HG03520 (cell line): ENCODE data around the gene NAALADL2.
"Not testable (repeated sequence)": the region's sequence is repeated elsewhere in the genome, so short reads cannot be mapped to it uniquely, and the experiment has no call there.

ENCODE experiments used
- ATAC-seq: cut with Tn5 transposase; IDR thresholded peaks from one replicate; pipeline ENCODE4 v1.9.1; 2021; ENCODE audit warnings: mild to moderate bottlenecking, moderate library complexity; ENCODE audit not compliant: unreplicated experiment

Gene NAALADL2

DNA sequence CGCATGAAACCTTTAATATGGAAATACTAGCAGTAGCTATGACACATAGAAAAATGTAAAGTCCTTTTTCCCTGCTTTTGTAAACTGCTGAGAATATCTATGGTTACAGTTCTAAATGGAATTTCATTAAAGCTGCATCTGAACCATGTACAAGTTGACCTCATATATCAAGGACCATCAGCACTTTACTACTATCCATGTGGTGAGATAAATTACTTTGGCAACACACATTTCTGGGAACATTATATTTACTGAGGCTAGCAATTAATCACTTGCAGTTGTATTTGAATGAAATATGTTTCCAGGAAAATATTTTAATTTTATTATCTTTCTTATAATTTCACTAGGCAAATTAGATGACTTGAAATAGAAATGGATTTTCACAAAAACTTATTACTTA is 545.5 kb downstream of the NAALADL2 start:
- no peak for ATAC-seq

DNA sequence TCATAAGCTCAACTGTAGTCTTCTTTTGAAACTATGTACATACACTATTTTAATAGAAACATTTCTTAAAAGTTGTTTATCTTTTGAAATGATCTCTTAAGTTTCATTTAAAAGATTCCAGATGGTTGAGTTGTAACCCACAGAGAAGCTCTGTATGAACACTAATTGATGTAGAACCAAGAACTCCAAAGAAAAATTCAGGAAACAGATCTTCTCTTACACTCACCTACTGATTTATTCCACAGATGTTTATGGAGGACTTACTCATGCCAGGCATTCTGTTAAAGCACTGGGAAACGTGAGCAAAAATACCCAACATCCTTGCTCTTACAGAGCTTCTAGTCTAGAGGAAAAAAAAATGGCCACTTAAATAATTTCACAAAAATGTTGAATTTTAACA is 551.1 kb downstream of the NAALADL2 start:
- ATAC-seq, result no peak

- no peak for ATAC-seq
Observed at GRCh38 chr3:175411405-175411804, 552.3 kb downstream of the NAALADL2 start.

DNA sequence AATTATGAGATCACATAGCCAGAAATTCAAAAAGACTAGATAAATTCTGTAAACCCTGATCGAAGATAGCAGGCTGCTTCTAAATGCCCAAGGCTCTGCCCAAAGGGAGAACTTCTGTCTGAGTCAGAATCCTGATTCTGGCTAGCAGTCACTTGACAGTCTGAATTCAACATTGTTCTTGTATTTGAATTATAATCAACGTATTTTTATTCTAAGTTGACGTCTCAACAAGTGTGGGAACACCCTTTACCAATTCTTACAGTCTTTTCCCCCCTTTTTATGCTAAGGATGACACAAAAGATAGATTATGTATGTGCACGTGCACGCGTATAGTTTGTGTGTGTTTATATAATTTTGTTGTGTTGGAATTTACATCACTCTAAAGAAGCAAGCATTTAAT is 552.8 kb downstream of the NAALADL2 start:
- ATAC-seq, result no peak

GRCh38 chr3:175413926-175414325 is 554.8 kb downstream of the NAALADL2 start:
- ATAC-seq, result no peak

- ATAC-seq, result no peak
Observed at GRCh38 chr3:175416600-175416999, 557.5 kb downstream of the NAALADL2 start.

GRCh38 chr3:175417426-175417825 is 558.3 kb downstream of the NAALADL2 start:
- no peak for ATAC-seq

DNA sequence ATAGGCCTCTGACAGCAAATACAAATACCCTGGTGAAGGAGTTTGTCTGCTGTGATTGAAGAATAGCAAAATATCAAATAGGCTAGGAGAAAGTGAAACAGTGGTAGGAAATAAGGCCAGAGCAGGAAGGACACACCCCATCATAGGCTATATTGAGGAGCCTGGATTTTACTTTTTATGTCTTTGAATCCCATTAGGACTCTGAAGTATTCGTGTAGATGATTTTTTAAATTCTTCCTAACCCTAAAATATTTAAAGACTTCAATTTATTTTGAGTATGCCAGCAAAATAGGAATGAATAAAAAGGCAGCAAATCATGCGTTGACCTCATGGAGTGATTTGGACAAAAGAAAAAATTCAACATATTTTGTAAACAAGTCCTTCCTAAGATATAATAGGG is 562.8 kb downstream of the NAALADL2 start:
- no peak for ATAC-seq

GRCh38 chr3:175422744-175423143 is 563.6 kb downstream of the NAALADL2 start:
- ATAC-seq, result no peak

GRCh38 chr3:175423848-175424247 is 564.7 kb downstream of the NAALADL2 start:
- not testable (repeated sequence) for ATAC-seq

GRCh38 chr3:175426805-175427204 is 567.7 kb downstream of the NAALADL2 start:
- ATAC-seq, result no peak

DNA sequence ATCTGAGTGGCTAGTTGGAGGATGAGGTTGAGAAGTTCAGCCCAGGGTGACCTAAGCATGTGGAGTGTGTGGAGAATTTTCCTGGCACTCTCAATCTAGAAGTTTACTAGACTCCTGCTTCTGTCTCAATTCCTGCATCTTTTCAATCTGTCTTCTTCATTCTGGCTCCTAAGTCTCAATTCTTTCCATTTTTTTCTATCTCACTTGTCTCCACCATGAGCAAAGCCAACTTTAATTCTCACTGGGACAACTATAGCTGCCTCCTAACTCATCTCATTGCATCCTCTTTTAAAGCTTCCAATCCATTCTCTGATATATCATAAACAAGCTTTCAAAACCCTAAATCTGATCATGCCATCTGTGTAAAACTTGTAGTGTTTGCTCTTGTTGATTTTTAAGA is 569.3 kb downstream of the NAALADL2 start:
- ATAC-seq, result no peak

- no peak for ATAC-seq
Observed at GRCh38 chr3:175430983-175431773, 572.0 kb downstream of the NAALADL2 start.

DNA sequence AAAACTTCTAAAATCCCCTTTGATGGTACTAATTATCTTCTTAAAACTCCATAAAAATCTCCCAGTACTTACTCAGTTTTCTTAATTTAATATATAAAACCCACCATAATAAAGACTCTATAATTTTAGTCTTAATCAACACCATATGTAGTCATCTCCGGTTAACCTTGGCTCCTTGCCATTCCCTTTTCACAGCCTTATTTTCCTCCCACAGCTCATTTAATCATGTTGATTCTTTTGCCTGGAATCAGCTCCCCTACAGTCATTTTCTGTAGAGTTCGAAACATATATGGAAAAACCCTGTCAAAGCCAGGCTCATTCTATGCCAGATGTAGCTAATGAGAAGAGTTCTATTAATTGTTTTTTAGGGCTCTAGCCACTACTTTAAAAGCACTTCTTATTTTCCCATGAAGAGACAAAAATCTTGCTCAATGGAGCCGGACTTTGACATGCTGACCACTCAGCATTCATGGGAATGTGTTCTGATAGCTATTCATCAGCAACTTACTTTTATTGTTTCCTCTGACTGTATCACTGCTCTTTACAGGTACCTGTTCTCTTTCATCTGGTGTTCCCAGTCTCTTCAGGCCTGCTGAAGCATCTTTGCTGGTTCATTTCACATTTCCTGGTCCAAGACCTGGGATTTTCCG is 573.4 kb downstream of the NAALADL2 start:
- ATAC-seq, result no peak

- ATAC-seq, result no peak
Observed at GRCh38 chr3:175433026-175433674, 574.0 kb downstream of the NAALADL2 start.

DNA sequence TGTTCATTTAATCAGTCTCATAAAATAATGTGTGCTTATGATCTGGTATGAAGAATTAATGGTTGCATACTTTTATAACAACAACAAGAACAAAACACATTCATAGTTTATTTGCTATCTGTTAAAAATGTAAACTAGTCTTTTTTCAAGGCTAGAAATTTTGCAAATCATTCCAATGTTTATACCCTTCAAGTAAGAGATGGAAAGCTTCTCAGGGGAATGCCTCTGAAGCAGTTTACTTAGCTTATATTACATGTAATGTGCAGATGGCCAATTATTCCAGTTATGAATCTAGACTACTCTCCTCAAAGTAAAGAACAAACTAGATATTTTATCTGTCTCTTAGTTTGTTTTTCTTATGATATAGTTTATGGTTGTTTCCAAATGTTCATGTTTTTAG is 575.4 kb downstream of the NAALADL2 start:
- ATAC-seq, result no peak

DNA sequence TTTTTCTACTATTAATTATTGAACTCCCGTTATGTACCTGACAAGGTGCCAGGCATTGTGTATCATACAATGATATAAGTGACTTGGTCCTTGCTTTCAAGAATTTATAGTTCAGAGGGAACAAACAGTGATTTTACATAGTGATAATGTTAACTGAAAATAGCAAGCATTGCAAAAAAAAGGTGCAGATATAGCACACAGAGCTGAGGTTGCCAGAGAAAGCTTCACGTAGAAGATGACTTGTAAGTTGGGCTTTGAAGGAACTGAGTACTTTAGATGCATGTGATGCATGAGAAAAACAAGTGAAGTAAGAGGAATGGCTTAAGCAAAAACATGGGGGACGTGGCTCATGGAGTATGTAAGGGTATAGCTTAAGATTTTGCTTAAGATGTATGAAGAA is 584.5 kb downstream of the NAALADL2 start:
- no peak for ATAC-seq

- ATAC-seq, result no peak
Observed at GRCh38 chr3:175445741-175446140, 586.6 kb downstream of the NAALADL2 start.

- ATAC-seq, result no peak
Observed at GRCh38 chr3:175447521-175447920, 588.4 kb downstream of the NAALADL2 start.

- ATAC-seq, result no peak
Observed at GRCh38 chr3:175453361-175453760, 594.2 kb downstream of the NAALADL2 start.

GRCh38 chr3:175456466-175456865 is 597.3 kb downstream of the NAALADL2 start:
- ATAC-seq, result no peak

- ATAC-seq, result no peak
Observed at GRCh38 chr3:175457301-175457700, 598.2 kb downstream of the NAALADL2 start.
